GM21423 (cell line): Measurements from ENCODE around the gene PGAP2.
"Not testable (repeated sequence)": the region's sequence is repeated elsewhere in the genome, so short reads cannot be mapped to it uniquely, and the experiment has no call there.

Experiments used
- ATAC-seq: cut with Tn5 transposase; IDR thresholded peaks from one replicate; pipeline ENCODE4 v1.9.1; 2021; ENCODE audit warnings: mild to moderate bottlenecking, moderate library complexity; ENCODE audit not compliant: unreplicated experiment

PGAP2 gene

GRCh38 chr11:3803726-3804495, 4.4 kb upstream of the PGAP2 start:
- no peak for ATAC-seq

DNA sequence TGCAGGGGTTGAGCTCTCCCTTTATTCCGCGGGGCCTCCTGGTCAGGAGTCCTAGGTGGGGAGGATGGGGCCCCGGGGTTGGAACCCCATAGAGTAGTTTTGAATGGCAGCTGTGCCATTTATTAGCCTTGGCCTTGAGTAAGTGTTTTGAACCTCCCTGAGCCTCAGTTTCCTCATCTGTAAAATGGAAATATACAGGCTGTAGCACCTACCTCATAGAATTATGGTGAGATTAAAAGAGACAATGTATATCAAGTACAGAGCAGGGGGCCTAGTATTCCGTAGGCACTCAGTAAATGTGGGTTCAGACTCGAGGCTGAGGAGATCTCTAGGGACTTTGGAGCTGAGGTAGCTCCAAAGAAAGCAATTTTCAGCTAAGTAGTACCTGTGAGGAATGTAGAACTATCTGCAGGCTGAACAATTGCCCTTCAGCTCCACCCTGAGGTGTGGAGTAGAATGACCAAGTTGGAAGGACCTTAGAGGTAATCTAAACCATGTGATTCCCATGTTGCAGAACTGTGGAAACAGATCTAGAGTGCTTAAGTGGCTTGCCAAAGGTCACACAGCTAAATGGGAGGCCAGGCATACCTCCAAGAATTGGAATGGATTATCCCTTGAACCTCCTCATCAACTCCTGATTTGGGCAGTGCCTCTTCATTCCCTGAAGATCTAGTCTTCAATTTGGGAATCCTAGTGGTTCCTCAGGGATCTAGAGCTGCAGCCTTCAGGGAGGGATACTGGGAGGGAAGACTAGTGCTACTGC, 682 bp downstream of the PGAP2 start:
- ATAC-seq, result peak; percentile 76

DNA sequence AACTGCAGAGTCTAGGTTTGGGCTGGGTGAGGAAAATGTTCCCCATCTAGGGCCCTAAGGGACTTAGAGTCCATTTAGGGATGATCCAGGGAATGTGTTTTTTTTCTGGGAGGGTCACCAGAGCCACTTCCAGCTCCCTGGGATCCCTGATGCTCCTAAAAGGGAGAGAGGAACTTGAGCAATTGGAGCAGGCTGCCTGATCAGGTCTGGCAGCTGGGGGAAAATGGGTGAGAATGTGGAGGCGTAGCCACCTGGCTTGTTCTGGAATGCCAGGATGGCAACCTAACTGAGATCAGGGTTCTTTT, 1.2 kb downstream of the PGAP2 start:
- no peak for ATAC-seq

GRCh38 chr11:3810446-3810845, 2.1 kb downstream of the PGAP2 start:
- no peak for ATAC-seq

GRCh38 chr11:3810951-3811350, 2.6 kb downstream of the PGAP2 start:
- ATAC-seq, result no peak

- ATAC-seq, result not testable (repeated sequence)
Observed at GRCh38 chr11:3814832-3815231, 6.5 kb downstream of the PGAP2 start.

DNA sequence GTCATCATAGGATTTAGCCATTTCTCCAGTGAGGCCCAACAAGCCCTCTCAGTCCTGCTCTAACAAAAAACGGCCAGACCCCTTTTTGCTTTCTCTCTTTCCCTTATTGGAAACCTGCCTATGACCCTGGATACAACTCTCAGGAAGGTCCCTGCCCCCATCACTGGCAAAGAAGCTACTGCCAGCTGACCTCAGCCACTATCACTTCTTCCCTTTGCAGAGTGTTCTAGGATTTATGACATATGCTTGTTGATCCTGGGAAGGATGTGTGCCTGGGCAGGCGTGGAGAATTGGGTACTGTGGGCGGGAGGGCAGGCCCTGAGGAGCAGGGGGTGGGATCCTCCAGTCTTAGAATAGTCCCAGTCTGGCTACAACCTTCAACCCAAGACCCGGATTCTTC, 7.5 kb downstream of the PGAP2 start:
- no peak for ATAC-seq

GRCh38 chr11:3816673-3817072, 8.3 kb downstream of the PGAP2 start:
- ATAC-seq, result no peak

DNA sequence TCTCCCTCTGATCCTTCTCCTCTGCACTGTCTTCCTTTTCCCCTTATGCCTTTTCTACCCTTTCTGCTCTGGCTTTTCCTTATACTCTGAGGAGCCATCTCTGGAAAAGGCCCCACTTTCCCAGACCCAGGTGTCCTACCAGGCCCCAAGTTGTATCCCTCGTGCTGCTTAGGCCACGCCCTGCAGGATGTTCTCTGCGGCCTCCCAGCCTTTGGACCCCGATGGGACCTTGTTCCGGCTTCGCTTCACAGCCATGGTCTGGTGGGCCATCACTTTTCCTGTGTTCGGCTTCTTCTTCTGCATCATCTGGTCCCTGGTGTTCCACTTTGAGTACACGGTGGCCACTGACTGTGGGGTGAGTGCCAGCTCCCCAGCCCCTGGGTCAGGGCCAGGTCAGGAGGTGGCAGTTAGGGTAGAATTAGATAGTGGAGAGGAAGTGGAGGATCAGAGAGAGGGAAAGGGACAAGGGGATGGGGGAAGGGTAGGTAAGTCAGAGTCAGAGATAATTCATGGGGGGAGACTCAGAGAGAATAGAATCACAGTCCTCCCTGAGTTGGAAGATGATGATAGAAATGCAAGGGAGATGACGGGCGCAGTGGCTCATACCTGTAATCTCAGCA, 8.9 kb downstream of the PGAP2 start:
- no peak for ATAC-seq

GRCh38 chr11:3820971-3821370, 12.6 kb downstream of the PGAP2 start:
- no peak for ATAC-seq

DNA sequence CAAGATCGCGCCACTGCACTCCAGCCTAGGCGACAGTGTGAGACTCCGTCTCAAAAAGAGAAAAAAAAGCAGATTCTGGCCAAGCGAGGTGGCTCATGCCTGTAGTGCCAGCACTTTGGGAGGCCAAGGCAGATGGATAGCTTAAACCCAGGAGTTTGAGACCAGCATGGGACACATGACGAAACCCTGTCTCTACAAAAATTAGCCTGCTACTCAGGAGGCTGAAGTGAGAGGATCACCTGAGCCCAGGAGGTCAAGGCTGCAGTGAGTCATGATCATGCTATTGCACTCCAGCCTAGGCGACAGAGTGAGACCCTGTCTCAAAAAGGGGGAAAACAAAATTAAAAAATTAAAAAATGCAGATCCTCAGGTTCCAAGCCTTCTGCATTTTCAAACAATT, 14.0 kb downstream of the PGAP2 start:
- no peak for ATAC-seq

- no peak for ATAC-seq
Observed at GRCh38 chr11:3823303-3823702, 14.9 kb downstream of the PGAP2 start.

- ATAC-seq, result no peak
Observed at GRCh38 chr11:3823762-3824506, 15.6 kb downstream of the PGAP2 start.

DNA sequence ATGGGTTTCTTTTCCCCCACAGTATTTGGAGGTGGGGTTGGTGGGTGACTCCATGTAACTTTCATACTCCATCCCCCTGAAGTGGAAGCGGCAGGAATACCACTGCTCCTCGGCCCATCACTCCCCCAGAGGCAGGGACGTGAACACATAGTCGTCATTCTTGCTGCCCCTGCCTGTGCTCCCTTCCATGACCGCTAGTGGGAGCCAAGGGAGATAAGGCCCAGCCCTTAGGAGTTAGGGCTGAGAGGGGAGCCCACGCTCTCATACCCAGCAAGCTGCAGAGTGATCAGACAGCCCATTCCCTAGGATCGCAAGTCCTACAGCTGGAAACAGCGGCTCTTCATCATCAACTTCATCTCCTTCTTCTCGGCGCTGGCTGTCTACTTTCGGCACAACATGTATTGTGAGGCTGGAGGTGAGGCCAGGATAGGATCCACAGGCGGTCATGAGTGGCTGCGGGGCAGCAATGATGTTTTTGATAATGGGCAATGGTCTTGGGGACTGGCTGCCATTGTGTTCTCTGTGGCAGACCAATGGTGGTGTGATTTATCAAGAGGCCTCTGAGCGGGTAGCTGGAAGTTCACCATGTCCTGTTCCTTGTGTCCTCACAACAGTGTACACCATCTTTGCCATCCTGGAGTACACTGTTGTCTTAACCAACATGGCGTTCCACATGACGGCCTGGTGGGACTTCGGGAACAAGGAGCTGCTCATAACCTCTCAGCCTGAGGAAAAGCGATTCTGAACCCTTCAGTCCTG, 16.5 kb downstream of the PGAP2 start:
- ATAC-seq, result peak; percentile 67

GRCh38 chr11:3825473-3826154, 17.3 kb downstream of the PGAP2 start:
- no peak for ATAC-seq

- ATAC-seq, result no peak
Observed at GRCh38 chr11:3826721-3827120, 18.4 kb downstream of the PGAP2 start.

DNA sequence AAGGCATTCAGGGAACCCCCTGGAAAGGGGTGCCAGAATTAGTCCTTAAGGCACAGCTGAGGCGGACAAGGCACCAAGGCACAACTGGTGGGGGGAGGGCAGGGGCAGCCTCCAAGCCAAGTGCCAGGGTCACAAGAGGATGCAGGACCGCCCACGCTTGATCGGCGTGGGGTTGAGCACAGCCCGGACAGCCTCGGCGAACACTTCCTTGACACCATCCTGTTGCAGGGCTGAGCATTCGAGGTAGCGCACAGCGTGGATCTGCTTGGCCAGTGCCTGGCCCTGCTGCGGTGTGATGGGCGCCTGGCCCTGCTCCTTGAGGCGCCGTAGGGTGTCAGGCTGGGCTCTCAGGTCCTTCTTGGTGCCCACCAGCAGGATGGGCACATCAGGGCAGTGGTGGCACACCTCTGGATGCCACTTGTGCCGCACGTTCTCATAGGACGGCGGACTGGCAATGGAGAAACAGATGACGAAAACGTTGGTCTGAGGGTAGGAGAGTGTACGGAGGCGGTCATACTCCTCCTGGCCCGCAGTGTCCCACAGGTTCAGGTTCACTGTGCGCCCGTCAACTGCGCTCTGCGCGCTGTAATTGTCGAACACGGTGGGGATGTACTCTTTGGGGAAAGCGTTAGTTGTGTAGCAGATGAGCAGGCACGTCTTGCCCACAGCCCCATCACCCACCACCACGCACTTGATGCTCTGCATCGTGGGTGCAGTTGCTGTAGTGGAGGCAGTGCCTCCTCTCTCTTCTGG, 19.2 kb downstream of the PGAP2 start:
- no peak for ATAC-seq

DNA sequence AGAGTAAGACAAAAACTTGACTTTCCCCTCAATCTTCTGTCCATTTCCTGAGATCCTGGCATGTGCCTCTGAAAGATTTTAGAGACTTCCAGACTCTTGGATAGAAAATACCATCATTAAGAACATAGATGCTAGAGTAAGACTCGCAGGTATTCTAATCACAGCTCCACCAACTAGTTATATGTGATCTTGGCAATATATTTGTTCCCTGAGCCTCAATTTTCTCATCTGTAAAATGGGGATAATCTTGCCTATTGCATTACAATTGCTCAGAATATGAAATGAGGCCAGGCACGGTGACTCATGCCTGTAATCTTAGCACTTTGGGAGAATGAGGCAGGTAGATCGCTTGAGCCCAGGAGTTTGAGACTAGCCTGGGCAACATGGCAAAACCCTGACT, 21.7 kb downstream of the PGAP2 start:
- ATAC-seq, result no peak

- ATAC-seq, result no peak
Observed at GRCh38 chr11:3830730-3831129, 22.4 kb downstream of the PGAP2 start.
